NCI-H1092 (cell line): ENCODE results near the gene EDARADD.
"Not testable (repeated sequence)": the region's sequence is repeated elsewhere in the genome, so short reads cannot be mapped to it uniquely, and the experiment has no call there.

Source experiments
- DNase-seq: peaks from one replicate; lab custom pipeline; 2025; lab: John Stamatoyannopoulos, UW

The EDARADD gene

DNA sequence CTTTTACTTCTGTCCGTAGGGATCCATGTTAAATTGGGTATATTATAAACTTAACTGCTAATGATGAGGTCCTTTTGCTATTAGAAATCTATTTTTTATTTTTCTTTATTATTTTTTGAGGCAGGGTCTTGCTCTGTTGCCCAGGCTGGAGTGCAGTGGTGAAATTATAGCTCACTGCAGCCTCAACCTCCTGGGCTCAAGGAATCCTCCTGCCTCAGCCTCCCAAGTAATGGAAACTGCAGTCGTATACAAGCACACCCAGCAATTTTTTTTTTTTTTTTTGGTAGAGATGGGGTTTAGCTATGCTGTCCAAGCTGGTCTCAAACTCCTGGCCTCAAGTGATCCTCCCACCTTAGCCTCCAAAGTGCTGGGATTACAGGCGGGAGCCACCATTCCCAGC, 95.1 kb downstream of the EDARADD start:
- not testable (repeated sequence) for DNase-seq

DNA sequence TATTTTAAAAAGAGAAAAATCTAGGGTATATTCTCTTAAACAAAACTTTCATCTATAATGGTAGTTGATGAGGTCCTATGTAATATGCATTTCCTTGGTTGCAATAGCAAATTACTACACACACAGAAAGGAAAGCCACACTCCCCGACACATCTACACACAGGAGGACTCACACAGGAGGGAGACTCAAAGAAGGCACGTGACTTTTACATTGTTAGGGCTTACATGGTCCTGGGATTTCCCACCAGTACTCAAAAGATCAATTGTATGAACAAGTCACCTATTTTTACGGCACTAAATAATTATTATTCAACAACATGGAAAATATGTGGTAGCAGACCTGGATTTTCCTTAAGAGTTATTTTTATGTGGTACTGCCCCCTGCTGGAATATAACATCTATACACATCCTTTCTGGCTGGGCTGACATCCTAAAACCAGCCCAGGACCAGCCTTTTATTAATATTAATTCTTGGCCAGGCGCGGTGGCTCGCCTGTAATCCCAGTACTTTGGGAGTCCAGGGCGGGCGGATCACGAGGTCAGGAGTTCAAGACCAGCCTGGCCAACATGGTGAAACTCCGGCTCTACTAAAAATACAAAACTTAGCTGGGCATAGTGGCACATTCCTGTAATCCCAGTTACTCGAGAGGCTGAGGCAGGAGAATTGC, 95.8 kb downstream of the EDARADD start:
- peak; percentile 55 for DNase-seq

DNA sequence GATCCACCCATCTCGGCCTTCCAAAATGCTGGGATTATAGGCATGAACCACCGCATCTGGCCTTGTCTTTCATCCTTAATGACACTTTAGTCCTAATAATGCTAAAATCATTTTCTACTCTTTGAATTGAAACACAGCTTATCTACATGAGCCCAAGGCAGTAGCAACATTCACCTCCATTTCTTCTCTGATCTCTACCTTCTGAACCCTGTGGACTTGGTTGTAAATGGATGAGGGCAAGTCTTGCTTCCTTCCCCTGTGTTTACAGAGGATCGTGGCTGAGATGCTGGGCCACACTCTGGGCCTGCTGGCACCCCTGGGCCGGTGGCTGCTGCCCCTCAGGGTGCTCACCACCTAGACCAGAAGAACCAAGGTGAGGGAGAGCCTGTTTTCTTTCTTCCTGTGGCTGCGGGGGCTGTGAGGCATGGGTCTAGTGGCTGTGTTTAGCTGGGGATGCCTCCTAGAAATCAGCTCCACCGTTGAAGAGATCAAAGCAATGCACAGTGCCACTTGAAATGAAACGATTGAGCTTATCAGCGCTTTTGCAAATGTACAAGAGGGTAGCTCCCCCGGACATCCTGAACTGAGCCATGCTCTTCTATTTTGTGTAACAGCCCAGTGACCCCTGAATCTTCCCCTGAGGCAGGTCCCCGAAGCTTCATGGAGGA, 97.5 kb downstream of the EDARADD start:
- no peak for DNase-seq

DNA sequence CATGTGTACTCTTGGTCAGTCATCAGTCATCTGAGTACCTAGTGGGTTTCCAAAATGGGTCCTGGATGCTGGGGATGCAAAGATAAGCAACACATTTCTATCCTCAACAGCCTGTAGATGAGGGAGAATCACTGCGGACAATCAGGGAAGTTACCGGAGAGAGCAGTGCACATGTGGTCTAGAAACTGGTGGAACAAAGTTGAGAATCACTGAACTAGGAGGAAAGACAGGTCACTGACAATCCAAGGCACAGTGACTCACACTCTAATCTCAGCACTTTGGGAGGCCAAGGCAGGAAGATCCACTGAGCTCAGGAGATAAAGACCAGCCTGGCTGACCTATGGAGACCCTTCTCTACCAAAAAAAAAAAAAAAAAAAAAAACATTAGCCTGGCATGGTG, 98.3 kb downstream of the EDARADD start:
- DNase-seq: no peak

GRCh38 chr1:236494082-236494481, 100.0 kb downstream of the EDARADD start:
- DNase-seq: no peak

DNA sequence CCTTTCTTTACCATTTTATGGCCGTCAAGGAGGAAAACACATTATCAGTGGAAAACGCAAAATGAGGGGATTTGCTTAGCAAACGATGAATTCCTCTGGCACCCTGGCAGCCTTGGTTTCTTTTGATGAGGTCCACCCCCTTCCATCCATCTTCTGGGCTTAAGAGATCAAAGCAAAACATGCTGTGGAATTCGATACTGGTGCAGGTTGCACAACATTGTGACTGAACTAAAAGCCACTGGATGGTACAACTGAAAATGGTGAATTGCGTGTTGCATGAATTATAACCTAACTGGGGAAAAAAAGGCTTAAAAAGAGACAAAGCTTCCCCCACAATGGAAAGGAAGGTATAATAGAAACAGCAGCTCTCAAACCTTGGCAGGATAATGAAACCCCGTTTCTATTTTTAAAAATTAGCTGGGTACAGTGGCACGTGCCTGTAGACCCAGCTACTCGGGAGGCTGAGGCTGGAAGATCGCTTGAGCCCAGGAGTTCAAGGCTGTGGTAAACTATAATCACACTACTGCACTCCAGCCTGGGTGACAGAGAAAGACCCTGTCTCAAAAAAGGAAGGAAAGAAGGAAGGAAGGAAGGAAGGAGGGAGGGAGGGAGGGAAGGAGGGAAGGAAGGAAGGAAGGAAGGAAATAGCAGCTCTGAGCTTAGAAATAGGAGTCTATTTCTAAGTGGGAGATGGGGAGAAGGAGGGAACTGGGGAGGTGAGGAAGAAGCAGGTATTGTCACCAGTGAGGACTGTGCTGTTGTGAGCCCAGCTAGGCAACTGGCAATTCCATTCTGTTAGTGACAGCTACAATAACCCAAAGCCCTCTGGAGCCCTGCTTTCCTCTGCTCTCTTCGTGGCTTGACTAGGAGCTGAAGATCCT, 100.7 kb downstream of the EDARADD start:
- no peak for DNase-seq

- DNase-seq: no peak
Observed at GRCh38 chr1:236495467-236496112, 101.5 kb downstream of the EDARADD start.

DNA sequence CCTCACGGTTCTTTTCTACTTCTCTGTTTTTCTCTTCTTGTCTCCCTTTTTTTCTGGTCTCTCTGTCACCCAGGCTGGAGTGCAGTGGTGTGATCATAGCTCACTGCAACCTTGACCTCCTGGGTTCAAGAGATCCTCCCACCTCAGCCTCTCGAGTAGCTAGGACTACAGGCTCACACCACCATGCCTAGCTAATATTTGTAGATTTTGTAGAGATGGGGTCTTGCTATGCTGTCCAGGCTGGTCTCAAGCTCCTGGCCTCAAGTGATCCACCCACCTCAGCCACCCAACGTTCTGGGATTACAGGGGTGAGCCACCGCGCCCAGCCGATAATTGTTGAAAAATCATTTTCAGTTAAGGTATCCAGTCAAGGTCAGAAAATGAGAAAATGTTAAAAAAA, 103.8 kb downstream of the EDARADD start:
- no peak for DNase-seq

DNA sequence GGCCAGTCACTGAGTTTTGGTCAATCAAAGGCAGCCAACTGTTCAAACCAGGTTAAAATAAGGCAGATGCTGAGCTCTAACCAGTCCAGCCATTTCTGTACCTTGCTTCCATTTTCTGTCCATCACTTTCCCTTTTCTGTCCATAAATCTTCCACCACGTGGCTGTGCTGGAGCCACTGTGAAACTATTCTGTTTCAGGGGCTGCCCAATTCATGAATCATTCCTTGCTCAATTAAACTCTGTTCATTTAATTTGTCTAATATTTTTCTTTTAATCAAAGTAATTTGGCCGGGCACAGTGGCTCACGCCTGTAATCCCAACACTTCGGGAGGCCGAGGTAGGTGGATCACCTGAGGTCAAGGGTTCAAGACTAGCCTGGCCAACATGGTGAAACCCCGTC, 107.0 kb downstream of the EDARADD start:
- no peak for DNase-seq

GRCh38 chr1:236502579-236502971, 108.5 kb downstream of the EDARADD start:
- DNase-seq: no peak

GRCh38 chr1:236502972-236503639, 109.0 kb downstream of the EDARADD start:
- DNase-seq: no peak

- DNase-seq: not testable (repeated sequence)
Observed at GRCh38 chr1:236504338-236504737, 110.3 kb downstream of the EDARADD start.

GRCh38 chr1:236507022-236507700, 113.1 kb downstream of the EDARADD start:
- DNase-seq: no peak

GRCh38 chr1:236508593-236509027, 114.5 kb downstream of the EDARADD start:
- no peak for DNase-seq

DNA sequence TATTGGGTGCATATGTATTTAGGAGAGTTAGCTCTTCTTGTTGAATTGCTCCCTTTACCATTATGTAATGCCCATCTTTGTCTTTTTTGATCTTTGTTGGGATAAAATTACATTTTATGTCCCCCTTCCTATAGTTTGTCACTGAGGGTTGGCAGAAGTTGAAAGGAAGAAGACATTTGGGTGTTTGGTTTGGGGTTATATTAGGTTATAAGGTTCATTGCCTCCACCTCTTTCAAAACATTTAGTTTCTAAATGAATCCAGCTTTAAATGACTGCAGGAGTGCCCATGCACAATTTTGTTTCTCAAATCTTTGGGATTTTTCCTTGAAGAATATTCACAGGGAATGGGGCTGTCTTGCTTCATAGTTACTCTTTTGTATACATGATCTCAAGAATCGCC, 115.1 kb downstream of the EDARADD start:
- no peak for DNase-seq

DNA sequence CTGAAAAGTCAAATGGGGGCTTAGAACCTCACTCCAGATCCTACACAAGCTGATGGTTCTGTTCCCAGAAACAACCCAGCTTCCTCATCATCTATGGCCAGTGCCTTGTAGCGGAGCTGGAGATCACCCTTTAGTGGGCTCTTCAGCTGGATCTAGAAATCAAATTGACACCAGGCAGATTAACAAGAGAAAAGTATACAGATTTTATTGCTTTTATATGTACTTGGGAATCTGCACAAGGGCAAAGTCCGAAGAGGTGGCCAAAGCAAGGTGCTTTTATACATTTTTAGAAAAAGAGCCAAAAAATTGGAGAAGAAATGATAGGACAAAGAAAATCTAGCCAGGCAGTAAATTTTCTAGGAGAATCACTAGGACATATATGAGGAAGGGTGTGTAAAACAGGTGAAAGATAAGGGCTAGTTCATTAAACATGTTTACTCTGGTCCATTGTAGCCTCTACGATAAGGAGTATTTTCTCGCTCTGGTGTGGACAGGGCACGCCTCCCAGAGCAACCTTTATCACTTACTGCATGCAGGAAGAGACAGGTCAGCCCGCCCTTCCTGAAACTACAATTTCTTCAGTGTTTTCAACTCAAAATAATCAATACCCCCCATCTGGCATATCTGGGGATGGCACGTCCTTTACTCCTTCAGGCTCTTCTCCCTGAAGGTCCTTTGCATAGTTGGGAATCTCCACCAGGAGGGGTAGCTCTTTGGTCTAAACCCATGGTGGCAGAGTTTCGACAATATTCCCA, 115.7 kb downstream of the EDARADD start:
- no peak for DNase-seq

DNA sequence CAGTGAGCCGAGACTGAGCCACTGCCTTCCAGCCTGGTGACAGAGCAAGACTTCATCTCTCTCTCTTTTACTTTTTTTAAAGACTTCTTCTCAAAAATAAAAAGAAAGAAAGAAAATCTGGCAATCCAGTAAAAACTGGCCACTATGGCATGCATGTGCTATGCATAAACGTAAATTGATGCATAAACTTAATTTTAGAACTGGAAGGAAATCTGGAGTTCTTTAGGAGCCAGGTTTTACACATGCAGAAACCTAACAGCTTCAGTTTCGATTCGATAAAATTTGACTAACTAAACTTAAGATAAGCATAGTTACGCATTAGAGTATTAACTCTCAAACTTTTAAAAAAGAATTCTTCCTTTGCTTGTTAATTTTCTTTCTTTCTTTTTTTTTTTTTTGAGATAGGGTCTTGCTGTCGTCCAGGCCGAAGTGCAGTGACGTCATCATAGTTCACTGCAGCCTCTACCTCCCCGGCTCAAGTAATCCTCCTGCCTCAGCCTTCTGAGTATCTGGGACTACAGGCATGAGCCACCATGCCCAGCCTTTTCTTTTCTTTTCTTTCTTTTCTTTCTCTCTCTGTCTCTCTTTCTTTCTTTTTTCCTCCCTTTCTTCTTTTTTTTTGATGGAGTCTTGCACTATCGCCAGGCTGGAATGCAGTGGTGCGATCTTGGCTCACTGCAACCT, 117.8 kb downstream of the EDARADD start:
- DNase-seq: no peak

DNA sequence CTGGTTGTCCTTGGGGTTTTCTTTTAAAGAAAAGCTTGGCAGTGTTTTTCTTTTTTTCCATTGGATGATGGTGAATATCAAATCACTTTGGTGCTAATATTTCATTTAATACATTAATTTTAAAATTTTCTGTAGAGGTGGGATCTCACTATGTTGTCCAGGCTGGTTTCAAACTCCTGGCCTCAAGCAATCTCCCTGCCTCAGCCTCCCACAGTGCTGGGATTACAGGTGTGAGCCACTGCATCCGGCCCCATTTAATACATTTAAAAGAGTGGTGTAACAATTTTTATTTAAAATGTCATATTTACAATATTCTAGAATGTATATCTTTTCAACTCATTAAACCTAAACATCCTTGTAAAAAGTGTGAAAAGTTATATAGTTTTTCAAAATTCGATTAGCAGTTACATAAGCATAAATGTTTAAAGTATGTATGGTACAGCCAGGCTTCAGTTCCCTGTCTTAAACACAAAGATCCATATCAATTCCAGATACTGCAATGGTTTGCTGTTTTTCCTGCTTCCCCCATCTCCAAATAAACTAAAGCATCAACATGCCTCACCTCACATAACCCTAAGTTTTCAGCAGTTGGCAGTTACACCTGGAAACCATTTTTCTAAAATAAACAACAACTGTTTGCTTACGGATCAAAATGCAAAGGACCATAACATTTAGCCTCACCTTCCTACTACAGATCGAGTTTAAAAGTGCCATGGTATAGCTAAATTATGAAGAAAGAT, 120.8 kb downstream of the EDARADD start:
- peak; percentile 77 for DNase-seq

DNA sequence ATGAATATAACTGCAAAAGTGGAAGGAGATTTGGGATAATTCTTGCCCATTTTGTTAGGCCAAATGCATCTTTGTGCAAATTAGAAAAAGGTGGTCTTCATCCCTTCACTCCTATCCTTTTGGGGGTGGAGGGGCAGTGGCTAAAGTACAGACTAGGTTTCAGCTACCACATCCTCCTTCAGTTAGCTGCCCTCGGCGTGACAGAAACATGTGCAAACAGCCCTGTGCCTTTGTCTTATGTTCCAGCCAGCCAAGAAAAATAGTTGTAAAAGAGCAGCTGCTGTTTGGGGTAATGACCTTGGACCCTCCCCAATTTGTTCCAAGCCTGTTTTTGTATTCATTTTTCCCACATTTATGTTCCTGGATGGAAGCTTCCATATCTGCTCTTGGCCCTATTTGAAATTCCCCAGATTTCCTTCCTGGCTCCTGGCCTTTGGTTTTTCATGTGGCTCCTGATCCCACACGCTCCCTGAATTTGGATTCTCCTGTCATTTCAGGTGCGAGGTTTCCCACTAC, 121.4 kb downstream of the EDARADD start:
- peak; percentile 84 for DNase-seq
